SU-DHL-6 (cell line): ENCODE data around the gene SLC5A10.

Experiments
- CTCF ChIP-seq: fragments of 200-600 bp; sonication (generic); IDR thresholded peaks from one replicate; pipeline ENCODE4 v1.5.1; 2017; ENCODE audit warnings: antibody characterized with exemption, mild to moderate bottlenecking, low read length, moderate library complexity; ENCODE audit not compliant: insufficient read depth, poor library complexity, severe bottlenecking
- EZH2phosphoT487 ChIP-seq: fragments of 200-600 bp; sonication (generic), shearing (Covaris generic); conservative IDR thresholded peaks from 2 replicates; pipeline ENCODE4 v1.6.1; 2018; ENCODE audit warnings: mild to moderate bottlenecking, antibody characterized with exemption, low read length, moderate library complexity, mixed read lengths

- no peak for TF ChIP-seq CTCF
- no peak for TF ChIP-seq EZH2phosphoT487
Observed at GRCh38 chr17:18968345-18968744, 16.4 kb downstream of the SLC5A10 start.
